ENCODE measurements around the gene CCDC110. TPM values are rescaled to one million over a fixed set of nuclear protein-coding genes. Genes with fewer than 3 reads are reported as not detected.

CCDC110 gene
- total and polyA plus RNA-seq, 9 of the 15 experiments (the other 6 are each of a cell fraction or from before 2014, with no cell fraction given) = 0.04 to 0.35 (median 0.07) TPM; not detected in 4

GRCh38 chr4:185425647-185426352, 45.7 kb downstream of the CCDC110 start, which contains the start of gene UFSP2 (continued):
- TF ChIP-seq, protein P1, sequence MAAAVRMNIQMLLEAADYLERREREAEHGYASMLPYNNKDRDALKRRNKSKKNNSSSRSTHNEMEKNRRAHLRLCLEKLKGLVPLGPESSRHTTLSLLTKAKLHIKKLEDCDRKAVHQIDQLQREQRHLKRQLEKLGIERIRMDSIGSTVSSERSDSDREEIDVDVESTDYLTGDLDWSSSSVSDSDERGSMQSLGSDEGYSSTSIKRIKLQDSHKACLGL (CRISPR knock-in tag; IDR thresholded peaks at IDR 0.05; ENCODE audit: borderline replicate concordance, poor library complexity, severe bottlenecking) = no peak
- TF ChIP-seq SRSF7 (optimal IDR thresholded peaks at IDR 0.05; ENCODE audit: low read depth, low read length) (no peak), GATAD2B (IDR thresholded peaks at IDR 0.05; ENCODE audit: borderline replicate concordance) (peak; percentile 53; the same call in 1 of the 2 replicates), ZNF12 (CRISPR knock-in tag; IDR thresholded peaks at IDR 0.05) (no peak), ZC3H4 (CRISPR knock-in tag; IDR thresholded peaks at IDR 0.05; ENCODE audit: borderline replicate concordance) (no peak; the same call in 1 of the 2 replicates), HOMEZ (CRISPR knock-in tag; IDR thresholded peaks at IDR 0.05) (no peak), ZBTB33 (CRISPR knock-in tag; IDR thresholded peaks at IDR 0.05) (no peak), MTA1 (IDR thresholded peaks at IDR 0.05; ENCODE audit: borderline replicate concordance) (no peak), SETDB1 (IDR thresholded peaks at IDR 0.05; ENCODE audit: low read length) (no peak), TSC22D4 (tag; IDR thresholded peaks at IDR 0.05) (no peak), CHD4 (IDR thresholded peaks at IDR 0.05; ENCODE audit: insufficient read depth, insufficient replicate concordance, low read depth, low read length, poor library complexity, severe bottlenecking) (no peak), MAZ (CRISPR knock-in tag; conservative IDR thresholded peaks at IDR 0.05 in 1 of 2, IDR thresholded peaks at IDR 0.05 in 1 of 2) (peak in 1 of 2 experiments; percentile 52), ZSCAN32 (CRISPR knock-in tag; IDR thresholded peaks at IDR 0.05) (no peak), IRF9 (tag; IDR thresholded peaks at IDR 0.05) (no peak), PCBP1 (IDR thresholded peaks at IDR 0.05; ENCODE audit: low read depth, low read length, poor library complexity, severe bottlenecking) (peak; percentile 77)
- TF ChIP-seq, protein P2, sequence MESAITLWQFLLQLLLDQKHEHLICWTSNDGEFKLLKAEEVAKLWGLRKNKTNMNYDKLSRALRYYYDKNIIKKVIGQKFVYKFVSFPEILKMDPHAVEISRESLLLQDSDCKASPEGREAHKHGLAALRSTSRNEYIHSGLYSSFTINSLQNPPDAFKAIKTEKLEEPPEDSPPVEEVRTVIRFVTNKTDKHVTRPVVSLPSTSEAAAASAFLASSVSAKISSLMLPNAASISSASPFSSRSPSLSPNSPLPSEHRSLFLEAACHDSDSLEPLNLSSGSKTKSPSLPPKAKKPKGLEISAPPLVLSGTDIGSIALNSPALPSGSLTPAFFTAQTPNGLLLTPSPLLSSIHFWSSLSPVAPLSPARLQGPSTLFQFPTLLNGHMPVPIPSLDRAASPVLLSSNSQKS (CRISPR knock-in tag; IDR thresholded peaks at IDR 0.05) = no peak
- TF ChIP-seq, protein P3, sequence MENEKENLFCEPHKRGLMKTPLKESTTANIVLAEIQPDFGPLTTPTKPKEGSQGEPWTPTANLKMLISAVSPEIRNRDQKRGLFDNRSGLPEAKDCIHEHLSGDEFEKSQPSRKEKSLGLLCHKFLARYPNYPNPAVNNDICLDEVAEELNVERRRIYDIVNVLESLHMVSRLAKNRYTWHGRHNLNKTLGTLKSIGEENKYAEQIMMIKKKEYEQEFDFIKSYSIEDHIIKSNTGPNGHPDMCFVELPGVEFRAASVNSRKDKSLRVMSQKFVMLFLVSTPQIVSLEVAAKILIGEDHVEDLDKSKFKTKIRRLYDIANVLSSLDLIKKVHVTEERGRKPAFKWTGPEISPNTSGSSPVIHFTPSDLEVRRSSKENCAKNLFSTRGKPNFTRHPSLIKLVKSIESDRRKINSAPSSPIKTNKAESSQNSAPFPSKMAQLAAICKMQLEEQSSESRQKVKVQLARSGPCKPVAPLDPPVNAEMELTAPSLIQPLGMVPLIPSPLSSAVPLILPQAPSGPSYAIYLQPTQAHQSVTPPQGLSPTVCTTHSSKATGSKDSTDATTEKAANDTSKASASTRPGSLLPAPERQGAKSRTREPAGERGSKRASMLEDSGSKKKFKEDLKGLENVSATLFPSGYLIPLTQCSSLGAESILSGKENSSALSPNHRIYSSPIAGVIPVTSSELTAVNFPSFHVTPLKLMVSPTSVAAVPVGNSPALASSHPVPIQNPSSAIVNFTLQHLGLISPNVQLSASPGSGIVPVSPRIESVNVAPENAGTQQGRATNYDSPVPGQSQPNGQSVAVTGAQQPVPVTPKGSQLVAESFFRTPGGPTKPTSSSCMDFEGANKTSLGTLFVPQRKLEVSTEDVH (IDR thresholded peaks at IDR 0.05; ENCODE audit: low read depth, partially characterized antibody) = peak; percentile 66

Measured in K562 (cell line).